OCI-LY3 (cell line): ENCODE measurements around the gene ARHGAP28.

Experiments
- EZH2phosphoT487 ChIP-seq: fragments of 200-600 bp; shearing (Covaris generic); IDR thresholded peaks from 2 replicates; pipeline ENCODE4 v1.6.1; 2018; ENCODE audit warnings: antibody characterized with exemption, mixed run types, low read depth
- TF ChIP-seq, protein P1 (sequence below): fragments of 200-600, 300-600 bp; sonication (generic); IDR thresholded peaks from 2 replicates; pipeline ENCODE4 v1.5.1; 2014; ENCODE audit warnings: antibody characterized with exemption, low read length, low read depth

DNA sequence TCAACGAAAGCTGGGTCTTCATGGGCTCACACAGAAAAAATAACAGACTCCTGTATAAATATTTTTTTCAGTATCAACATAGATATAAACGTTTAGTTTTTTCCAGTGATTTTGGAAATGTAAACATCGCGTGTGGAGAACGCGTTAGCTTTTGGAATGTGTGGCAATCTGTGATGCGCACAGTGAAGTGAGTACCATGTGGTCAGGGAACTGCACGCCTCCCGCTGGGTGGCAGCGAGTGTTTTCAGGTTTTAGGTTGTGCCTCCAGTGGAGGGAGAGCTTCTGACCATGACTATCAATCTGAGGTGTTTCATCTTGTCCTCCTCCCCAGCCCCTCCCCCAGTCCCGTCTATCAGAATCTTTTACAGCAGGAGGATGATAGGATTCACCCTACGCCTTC, 127.8 kb downstream of the ARHGAP28 start:
- TF ChIP-seq, protein P1, sequence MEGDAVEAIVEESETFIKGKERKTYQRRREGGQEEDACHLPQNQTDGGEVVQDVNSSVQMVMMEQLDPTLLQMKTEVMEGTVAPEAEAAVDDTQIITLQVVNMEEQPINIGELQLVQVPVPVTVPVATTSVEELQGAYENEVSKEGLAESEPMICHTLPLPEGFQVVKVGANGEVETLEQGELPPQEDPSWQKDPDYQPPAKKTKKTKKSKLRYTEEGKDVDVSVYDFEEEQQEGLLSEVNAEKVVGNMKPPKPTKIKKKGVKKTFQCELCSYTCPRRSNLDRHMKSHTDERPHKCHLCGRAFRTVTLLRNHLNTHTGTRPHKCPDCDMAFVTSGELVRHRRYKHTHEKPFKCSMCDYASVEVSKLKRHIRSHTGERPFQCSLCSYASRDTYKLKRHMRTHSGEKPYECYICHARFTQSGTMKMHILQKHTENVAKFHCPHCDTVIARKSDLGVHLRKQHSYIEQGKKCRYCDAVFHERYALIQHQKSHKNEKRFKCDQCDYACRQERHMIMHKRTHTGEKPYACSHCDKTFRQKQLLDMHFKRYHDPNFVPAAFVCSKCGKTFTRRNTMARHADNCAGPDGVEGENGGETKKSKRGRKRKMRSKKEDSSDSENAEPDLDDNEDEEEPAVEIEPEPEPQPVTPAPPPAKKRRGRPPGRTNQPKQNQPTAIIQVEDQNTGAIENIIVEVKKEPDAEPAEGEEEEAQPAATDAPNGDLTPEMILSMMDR: no peak
- TF ChIP-seq EZH2phosphoT487: no peak
